ENCODE results near the gene THSD1.

Gene THSD1

GRCh38 chr13:52378312-52378711 lies 27.7 kb downstream of the THSD1 start:
- no peak for TF ChIP-seq POLR2AphosphoS5 (IDR thresholded peaks at IDR 0.05; ENCODE audit: low read depth, low read length)
- TF ChIP-seq FOXP2 (optimal IDR thresholded peaks at IDR 0.05; ENCODE audit: borderline replicate concordance, extremely low read depth, extremely low read length, insufficient read depth): no peak
- TF ChIP-seq TAF1 (IDR thresholded peaks at IDR 0.05; ENCODE audit: borderline replicate concordance, insufficient read depth, low read length): no peak
- TF ChIP-seq, protein P1, sequence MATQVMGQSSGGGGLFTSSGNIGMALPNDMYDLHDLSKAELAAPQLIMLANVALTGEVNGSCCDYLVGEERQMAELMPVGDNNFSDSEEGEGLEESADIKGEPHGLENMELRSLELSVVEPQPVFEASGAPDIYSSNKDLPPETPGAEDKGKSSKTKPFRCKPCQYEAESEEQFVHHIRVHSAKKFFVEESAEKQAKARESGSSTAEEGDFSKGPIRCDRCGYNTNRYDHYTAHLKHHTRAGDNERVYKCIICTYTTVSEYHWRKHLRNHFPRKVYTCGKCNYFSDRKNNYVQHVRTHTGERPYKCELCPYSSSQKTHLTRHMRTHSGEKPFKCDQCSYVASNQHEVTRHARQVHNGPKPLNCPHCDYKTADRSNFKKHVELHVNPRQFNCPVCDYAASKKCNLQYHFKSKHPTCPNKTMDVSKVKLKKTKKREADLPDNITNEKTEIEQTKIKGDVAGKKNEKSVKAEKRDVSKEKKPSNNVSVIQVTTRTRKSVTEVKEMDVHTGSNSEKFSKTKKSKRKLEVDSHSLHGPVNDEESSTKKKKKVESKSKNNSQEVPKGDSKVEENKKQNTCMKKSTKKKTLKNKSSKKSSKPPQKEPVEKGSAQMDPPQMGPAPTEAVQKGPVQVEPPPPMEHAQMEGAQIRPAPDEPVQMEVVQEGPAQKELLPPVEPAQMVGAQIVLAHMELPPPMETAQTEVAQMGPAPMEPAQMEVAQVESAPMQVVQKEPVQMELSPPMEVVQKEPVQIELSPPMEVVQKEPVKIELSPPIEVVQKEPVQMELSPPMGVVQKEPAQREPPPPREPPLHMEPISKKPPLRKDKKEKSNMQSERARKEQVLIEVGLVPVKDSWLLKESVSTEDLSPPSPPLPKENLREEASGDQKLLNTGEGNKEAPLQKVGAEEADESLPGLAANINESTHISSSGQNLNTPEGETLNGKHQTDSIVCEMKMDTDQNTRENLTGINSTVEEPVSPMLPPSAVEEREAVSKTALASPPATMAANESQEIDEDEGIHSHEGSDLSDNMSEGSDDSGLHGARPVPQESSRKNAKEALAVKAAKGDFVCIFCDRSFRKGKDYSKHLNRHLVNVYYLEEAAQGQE (IDR thresholded peaks at IDR 0.05; ENCODE audit: insufficient read depth in 1 of 2, low read depth in 2 of 2, low read length in 2 of 2): no peak
- no peak for TF ChIP-seq SIN3A (IDR thresholded peaks at IDR 0.05; ENCODE audit: borderline replicate concordance, insufficient read depth, low read length)

- TF ChIP-seq, protein P1 (IDR thresholded peaks at IDR 0.05; ENCODE audit: insufficient read depth in 1 of 2, low read depth in 2 of 2, low read length in 2 of 2): no peak
- TF ChIP-seq FOXP2 (optimal IDR thresholded peaks at IDR 0.05; ENCODE audit: borderline replicate concordance, extremely low read depth, extremely low read length, insufficient read depth): no peak
- TF ChIP-seq TAF1 (IDR thresholded peaks at IDR 0.05; ENCODE audit: borderline replicate concordance, insufficient read depth, low read length): no peak
- no peak for TF ChIP-seq POLR2AphosphoS5 (IDR thresholded peaks at IDR 0.05; ENCODE audit: low read depth, low read length)
- no peak for TF ChIP-seq SIN3A (IDR thresholded peaks at IDR 0.05; ENCODE audit: borderline replicate concordance, insufficient read depth, low read length)
Measured at GRCh38 chr13:52377898-52378297, 28.1 kb downstream of the THSD1 start.

DNA sequence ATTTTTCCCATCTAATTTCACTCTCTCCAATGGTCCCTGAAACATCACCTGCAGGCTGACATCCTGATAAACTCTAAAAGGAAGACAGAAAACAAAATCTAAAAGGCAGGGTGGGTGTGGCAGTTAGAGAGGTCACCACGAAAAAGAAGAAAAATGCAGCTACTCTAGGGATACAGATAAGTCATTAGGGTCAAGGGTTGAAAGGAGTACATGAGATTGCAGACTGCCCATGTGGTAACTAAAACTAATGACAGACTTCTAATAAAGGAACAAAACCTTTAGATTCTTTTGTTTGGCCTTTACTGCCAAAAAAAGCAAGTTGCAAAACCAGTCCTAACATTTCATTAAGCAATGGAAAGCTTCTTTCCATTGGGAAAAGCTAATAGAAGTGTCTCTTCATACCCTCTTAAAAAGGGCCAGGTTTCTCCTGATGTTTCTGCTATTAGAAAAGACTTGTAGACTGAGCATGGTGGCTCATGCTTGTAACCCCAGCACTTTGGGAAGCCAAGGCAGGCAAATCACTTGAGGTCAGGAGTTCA lies 31.0 kb downstream of the THSD1 start:
- TF ChIP-seq SIN3A (IDR thresholded peaks at IDR 0.05; ENCODE audit: borderline replicate concordance, insufficient read depth, low read length): no peak
- TF ChIP-seq TAF1 (IDR thresholded peaks at IDR 0.05; ENCODE audit: borderline replicate concordance, insufficient read depth, low read length): no peak
- TF ChIP-seq, protein P1 (IDR thresholded peaks at IDR 0.05; ENCODE audit: insufficient read depth in 1 of 2, low read depth in 2 of 2, low read length in 2 of 2): no peak
- TF ChIP-seq FOXP2 (optimal IDR thresholded peaks at IDR 0.05; ENCODE audit: borderline replicate concordance, extremely low read depth, extremely low read length, insufficient read depth): no peak
- TF ChIP-seq POLR2AphosphoS5 (IDR thresholded peaks at IDR 0.05; ENCODE audit: low read depth, low read length): no peak

GRCh38 chr13:52374389-52374788 lies 31.6 kb downstream of the THSD1 start:
- TF ChIP-seq POLR2AphosphoS5 (IDR thresholded peaks at IDR 0.05; ENCODE audit: low read depth, low read length) (no peak), SIN3A (IDR thresholded peaks at IDR 0.05; ENCODE audit: borderline replicate concordance, insufficient read depth, low read length) (no peak), TAF1 (IDR thresholded peaks at IDR 0.05; ENCODE audit: borderline replicate concordance, insufficient read depth, low read length) (no peak), FOXP2 (optimal IDR thresholded peaks at IDR 0.05; ENCODE audit: borderline replicate concordance, extremely low read depth, extremely low read length, insufficient read depth) (no peak)
- TF ChIP-seq, protein P1 (IDR thresholded peaks at IDR 0.05; ENCODE audit: insufficient read depth in 1 of 2, low read depth in 2 of 2, low read length in 2 of 2): no peak

Data from PFSK-1 (cell line).